K562 (cell line): ENCODE measurements around the gene POT1. TPM values are rescaled to one million over a fixed set of nuclear protein-coding genes. Genes with fewer than 3 reads are reported as not detected.

Source experiments
- DEAF1 ChIP-seq: fragments of 450-650 bp; formaldehyde crosslinking; IDR thresholded peaks from 2 replicates; pipeline ENCODE4 v1.4.0; 2020; ENCODE audit warnings: mild to moderate bottlenecking, moderate library complexity
- ERF ChIP-seq: fragments of 450-650 bp; formaldehyde crosslinking; IDR thresholded peaks from 2 replicates; pipeline ENCODE4 v1.4.0; 2020; ENCODE audit warnings: mild to moderate bottlenecking, mixed read lengths
- FOXJ2 ChIP-seq: fragments of 200-800 bp; sonication (Bioruptor generic); IDR thresholded peaks from 2 replicates; pipeline ENCODE4 v1.6.1; 2016; ENCODE audit warnings: missing genetic modification characterization, missing compliant biosample characterization
- RCOR1 ChIP-seq, 2 experiments: IDR thresholded peaks; 2 replicates each; pipeline ENCODE4 v1.6.1; 2012; ENCODE audit warnings: low read depth in 2 of 2, low read length in 2 of 2, borderline replicate concordance in 1 of 2, improper control_type of control experiment in 1 of 2
- SMARCC2 ChIP-seq: fragments of 450-650 bp; IDR thresholded peaks from 2 replicates; pipeline ENCODE4 v1.6.1; 2017; ENCODE audit warnings: antibody characterized with exemption, moderate library complexity, mild to moderate bottlenecking, low read depth
- TBL1XR1 ChIP-seq, 2 experiments: IDR thresholded peaks; 2 replicates each; pipeline ENCODE4 v1.6.1; 2012; ENCODE audit warnings: improper control_type of control experiment in 2 of 2, low read length in 2 of 2, mild to moderate bottlenecking in 1 of 2
- polyA plus RNA-seq, 8 experiments: library from polyadenylated mRNA; depleted of rRNA in 4 of 8; stranded (reverse) in 5 of 8; unstranded in 3 of 8; fragments of >200 nt; fragmentation: Nextera tagmentation in 2 of 8; fragmentation: Illumina TruSeq in 1 of 8; extraction: Ambion mirVana in 2 of 8; extraction: Trizol in 1 of 8; gene quantifications; 2 replicates each; pipeline versions ENCODE4 v1.2.1 to v1.2.3, GENCODE V29; 2011 to 2014; ENCODE audit warnings: inconsistent platforms in 1 of 8, missing spikeins in 1 of 8
- total RNA-seq, 7 experiments: library from RNA; depleted of rRNA in 6 of 7; stranded (reverse); fragments of >200 nt in 6 of 7; fragmentation: Illumina TruSeq in 2 of 7; extraction: Trizol in 2 of 7; gene quantifications; 2 replicates each; pipeline versions ENCODE4 v1.2.1 to v1.2.3, GENCODE V29; 2011 to 2021; ENCODE audit warnings: low replicate concordance in 1 of 7
- TF ChIP-seq, protein P1 (sequence below): sonication (generic); formaldehyde crosslinking; IDR thresholded peaks from 2 replicates; pipeline ENCODE4 v1.8.0; 2023; ENCODE audit warnings: mild to moderate bottlenecking, missing genetic modification reagents

Gene POT1
- total and polyA plus RNA-seq, 9 of the 15 experiments (the other 6 are each of a cell fraction or from before 2014, with no cell fraction given), result 37.9 to 140 (median 63.6) TPM

GRCh38 chr7:124784879-124785818 lies 144.5 kb downstream of the POT1 start (continued):
- 0 out of 4 replicates have a peak, but pooled peaks of 1 of the 2 experiments have one; percentile 38 for TF ChIP-seq RCOR1 (IDR thresholded peaks at IDR 0.05; ENCODE audit: borderline replicate concordance in 1 of 2, low read depth in 2 of 2, low read length in 2 of 2)
- TF ChIP-seq TBL1XR1 (IDR thresholded peaks at IDR 0.05; ENCODE audit: low read length in 2 of 2), result 0 out of 4 replicates have a peak, but pooled peaks of 1 of the 2 experiments have one; percentile 11
- no peak for TF ChIP-seq FOXJ2 (tag)
- no peak for TF ChIP-seq SMARCC2
- TF ChIP-seq DEAF1 (CRISPR knock-in tag), result peak; percentile 83
- TF ChIP-seq ERF (CRISPR knock-in tag), result no peak
- TF ChIP-seq, protein P1, sequence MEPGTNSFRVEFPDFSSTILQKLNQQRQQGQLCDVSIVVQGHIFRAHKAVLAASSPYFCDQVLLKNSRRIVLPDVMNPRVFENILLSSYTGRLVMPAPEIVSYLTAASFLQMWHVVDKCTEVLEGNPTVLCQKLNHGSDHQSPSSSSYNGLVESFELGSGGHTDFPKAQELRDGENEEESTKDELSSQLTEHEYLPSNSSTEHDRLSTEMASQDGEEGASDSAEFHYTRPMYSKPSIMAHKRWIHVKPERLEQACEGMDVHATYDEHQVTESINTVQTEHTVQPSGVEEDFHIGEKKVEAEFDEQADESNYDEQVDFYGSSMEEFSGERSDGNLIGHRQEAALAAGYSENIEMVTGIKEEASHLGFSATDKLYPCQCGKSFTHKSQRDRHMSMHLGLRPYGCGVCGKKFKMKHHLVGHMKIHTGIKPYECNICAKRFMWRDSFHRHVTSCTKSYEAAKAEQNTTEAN, result no peak
